NCI-H524 treated with DMSO at 0.1 percent for 48 hours (cell line): Measurements from ENCODE around the gene PRKG1.

Source experiments
- DNase-seq: peaks from one replicate; lab custom pipeline; 2025; lab: John Stamatoyannopoulos, UW

Gene PRKG1

DNA sequence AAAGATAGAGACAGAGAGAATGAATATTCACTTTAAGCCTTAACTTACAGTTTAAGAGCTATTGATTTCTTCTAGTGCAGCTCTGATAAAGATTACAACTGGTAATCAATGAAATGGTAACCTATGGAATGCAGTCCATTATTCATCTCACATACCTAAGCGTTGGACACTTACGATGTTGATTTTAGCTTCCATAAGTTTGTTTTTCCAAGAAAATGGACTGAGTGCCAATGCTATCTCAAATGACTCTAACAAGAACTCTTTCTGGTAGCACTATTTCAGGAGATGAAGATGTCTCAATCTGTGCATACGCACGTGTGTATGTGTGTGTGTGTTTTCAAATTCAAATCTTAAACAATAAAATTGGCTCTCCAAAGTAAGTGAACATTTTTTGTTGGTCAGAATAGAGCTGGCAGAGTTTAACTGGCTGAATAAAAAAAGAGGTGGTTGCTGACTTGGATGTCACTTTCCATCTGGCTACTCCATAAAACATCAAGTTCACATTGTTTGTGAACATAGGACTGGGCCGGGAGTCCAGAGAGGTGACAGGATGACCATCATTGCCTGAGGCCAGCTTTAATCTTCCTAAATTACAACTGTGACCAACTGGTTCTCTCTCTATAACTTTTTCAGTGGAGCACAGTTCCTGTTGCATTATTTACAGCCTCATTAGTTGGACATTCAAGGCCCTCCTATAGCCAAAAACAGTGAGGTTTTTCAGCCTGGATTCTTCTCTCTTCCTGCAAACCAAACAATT is 732.0 kb downstream of the PRKG1 start:
- no peak for DNase-seq

DNA sequence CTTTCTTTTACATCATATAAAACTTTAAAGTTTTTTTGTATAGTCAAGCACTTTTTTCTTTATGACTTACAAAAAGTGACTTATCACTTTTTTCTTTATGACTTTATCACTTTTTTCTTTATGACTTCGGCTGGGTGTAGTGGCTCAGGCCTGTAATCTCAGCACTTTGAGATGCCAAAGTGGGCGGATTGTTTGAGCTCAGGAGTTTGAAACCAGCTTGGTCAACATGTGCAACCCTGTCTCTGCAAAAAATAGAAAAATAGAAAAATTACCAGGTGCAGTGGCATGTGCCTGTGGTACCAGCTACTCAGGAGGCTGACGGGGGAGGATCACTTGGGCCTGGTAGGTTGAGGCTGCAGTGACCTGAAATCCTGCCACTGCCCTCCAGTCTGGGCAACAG is 733.9 kb downstream of the PRKG1 start:
- DNase-seq = no peak

DNA sequence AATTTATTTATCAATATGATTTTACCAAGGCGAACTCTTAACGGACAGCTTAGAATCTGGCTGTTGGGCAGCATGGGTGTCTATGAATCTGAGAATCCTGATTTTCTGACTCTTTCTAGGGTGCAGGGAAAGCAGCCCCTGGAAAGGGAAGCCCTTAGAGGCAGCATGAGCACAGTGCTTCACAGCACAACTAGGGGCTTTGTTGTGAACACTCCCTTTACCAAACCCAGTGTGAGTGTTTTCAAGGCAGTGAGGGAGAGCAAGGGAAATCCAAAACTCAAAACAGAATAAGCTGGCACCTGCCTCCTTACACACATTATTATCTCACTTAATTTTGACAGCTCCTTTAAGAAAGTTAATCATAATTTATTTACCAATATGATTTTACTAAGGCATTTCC is 741.4 kb downstream of the PRKG1 start:
- no peak for DNase-seq

DNA sequence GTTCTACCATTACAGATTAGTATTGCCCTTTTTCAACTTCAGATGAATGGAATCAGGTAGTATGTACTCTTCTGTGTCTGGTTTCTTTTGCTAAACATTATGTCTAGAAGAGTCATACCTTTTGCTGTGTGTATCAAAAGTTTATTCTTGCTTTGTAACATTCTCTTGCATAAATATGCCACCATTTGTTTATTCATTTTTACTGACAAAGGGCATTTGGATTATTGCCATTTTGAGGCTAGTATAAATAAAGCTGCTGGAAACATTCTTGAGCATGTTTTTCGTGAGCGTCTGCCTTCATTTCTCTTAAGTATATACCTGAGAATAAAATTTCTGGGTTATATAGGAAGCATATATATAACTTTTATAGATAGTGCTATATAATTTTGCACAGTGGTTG is 746.8 kb downstream of the PRKG1 start:
- DNase-seq = no peak

DNA sequence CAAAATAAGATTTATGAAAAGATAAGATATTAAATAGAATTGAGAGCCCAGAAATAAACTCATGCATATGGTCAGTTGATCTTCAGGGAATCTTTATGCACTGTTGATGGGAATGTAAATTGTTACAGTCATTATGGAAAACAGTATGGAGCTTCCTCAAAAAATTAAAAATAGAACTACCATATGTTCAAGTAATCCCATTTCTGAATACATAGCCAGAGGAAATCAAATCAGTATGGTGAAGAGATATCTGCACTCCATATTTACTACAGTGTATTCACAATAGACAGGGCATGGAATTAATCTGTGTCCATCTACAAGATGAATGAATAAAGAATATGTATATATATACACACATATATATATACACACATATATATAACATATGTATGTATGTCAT is 747.5 kb downstream of the PRKG1 start:
- DNase-seq = no peak

DNA sequence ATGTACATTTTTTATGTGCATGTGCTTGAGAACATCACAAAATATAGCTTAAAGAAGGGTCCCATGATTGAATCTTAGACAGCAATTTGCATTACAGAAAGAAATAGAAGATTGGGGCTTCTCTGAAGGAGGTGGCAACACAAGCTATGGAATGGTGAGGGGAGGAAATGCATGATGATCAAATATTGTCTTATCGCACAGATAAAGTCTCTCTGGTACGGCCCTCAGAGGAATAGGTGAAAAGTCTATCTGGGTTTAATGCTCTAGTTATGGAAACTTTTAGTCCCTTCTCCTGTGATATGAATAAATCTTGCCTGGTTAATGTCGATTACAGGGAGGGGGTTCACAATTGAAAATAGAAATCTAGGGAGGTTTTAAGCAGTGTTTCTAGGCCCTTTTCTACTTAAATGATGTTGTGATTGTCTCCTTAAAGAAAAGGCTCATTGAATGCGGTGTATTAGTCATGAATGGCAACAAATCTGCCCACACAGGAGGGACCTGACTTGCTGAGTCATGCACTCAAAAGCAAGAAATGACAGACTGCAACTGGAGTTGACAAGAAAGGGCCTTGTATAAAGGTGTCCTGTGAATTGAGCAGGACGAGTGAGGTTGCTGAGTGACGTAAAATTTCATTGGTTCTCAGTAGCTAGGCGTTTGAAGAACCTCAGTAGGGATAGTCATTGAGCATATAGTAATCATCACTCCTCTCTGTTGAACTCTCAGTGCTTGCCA is 758.5 kb downstream of the PRKG1 start:
- DNase-seq = no peak

DNA sequence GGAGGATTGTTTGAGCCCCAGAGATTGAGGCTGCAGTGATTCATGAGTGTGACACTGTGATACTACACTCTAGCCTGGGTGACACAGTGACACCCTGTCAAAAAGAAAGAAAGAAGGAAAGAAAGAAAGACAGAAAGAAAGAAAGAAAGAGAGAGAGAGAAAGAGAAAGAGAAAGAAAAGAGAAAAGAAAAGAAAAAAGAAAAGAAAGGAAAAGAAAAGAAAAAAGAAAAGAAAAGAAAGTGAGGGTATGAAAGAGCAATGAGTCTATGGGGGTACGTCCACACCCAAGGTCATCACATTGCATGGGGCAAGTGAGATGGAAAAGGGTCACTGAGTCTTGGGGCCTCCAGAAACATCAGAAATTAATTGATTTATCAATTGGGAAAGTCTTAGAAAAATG is 760.3 kb downstream of the PRKG1 start:
- DNase-seq = no peak

DNA sequence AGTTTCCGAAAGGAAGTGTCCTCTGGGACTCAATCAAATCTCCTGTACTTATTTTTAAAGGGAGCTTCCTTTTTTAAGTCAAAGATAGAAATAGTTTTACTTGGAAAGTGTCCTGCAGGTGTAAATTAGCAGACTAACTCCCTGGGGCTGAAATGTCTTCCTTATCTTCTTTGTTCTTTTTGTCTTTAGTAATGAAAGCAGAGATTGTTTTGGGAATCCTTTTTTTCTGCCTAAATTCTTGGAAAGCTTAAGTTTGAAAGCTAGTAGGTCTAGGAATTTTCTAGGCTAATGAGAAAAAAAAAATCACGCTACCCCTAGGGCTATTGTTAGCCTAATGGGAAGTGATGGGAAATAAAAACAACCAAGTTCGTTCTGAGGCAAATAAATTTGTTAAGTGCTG is 764.2 kb downstream of the PRKG1 start:
- DNase-seq = no peak

DNA sequence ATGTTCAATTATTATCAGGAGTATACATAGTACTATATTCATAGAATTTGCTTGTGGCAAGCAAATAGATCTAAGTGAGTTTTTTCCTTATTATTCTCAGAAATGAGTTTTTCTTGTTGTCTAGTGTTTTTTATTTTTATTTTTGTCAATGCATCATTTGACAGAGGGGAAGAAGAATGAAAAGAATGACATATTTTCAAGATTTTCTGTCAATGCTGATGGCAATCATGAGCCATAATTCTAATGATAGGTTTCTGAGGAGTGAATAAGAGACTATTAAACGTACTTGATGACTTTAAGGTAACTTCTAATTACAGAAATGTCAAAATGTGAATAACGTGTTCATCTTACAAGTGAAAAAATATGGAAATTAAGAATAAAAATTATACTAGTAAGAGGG is 769.7 kb downstream of the PRKG1 start:
- DNase-seq = no peak

DNA sequence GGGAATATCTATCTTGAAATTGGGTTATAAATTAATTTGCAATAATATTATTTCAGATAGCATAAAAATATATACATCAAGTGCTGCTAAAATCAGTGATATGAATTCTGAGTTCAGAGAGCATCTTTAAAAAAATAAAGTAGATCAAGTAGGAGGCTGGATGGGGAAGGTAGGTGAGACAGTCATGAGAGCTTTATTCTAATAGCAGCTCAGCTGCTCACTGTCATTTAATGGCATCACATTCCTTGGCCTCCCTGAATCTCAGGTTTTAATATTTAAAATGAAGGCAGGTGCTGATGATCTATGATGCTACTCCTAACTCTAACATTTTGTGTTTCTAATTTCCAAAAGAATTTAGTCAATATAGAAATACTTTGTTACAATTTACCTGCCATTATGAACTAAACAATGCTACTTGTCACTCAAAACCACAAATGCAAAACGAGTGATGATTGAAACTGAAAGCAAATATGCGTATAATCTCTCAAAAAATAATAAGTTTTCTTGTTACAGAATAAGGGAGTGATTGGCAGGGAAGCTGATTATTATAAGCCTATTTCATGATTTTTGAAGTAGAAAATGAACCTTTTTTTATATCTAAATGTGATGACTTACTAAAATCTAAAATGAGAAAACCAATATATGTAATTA is 772.7 kb downstream of the PRKG1 start:
- DNase-seq = no peak

DNA sequence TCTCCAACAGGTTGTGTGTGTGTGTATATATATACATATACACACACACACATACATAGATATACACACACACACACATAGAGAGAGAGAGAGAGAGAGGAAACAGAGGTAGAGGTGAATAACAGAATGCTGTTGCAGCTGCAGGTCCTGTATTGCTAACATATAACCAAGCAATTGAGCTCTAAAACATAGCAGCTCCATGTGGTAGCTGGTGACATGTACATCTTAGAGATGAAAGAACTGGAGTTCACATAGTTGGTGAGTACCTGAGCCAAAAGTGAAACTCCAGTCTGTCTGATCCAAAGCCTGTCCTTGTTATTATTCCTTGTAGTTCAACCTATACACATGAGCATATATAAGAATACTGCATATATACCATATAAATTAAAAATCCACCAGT is 778.0 kb downstream of the PRKG1 start:
- DNase-seq = no peak

DNA sequence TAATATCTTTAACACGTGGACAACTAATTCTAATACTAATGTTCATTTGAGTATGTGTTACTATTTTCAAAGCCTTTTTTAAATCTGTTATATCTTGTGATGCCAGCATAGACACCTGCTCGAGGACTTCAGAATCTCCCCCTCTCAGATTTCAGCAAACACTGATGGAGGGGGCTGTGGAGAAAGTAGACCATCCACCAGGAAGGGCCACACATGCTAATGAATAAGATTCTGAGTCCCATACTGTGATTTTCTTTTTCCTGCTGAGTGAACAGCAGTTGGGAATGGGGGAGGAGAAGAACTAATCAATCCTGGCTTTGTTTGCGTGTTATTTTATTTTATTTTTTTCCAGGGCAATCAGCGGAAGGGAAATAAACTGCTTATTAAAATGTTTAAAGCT is 783.0 kb downstream of the PRKG1 start:
- no peak for DNase-seq

DNA sequence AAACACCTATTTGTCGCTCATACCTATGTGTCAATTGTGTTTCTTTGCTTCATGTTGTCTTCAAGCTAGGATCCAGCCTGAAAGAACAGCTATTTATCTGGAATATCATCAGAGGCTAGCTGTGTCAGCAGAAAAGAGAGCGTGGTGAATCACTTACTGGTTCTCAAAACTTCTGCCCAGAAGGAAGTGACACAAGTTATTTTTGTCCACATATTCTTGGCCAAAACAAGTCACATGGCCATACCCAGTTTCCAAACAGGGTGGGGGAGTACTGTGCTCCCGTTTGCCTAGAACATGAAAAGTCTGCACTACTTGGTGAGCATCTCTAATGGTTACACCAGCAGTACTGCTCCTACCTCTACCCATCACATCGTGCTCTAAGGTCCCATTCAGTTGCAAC is 786.0 kb downstream of the PRKG1 start:
- no peak for DNase-seq

DNA sequence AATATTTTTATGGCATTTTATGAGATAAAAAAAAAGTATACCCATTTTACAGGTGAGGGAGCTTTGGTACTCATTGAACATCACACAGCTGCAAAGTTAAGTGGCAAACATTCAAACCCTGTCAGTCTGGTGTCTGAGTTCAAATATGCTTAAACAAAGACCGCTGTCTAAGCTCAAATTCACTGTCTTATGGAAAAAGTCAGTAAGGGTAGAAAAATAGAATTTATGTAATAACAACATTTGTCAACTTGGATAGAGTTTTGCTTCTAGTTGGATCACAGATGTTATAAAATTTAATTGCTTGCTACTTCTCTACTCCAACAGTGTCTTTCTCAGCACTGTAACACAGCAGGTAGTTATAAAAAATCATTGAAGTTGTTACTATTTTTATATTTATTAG is 786.8 kb downstream of the PRKG1 start:
- DNase-seq = no peak

DNA sequence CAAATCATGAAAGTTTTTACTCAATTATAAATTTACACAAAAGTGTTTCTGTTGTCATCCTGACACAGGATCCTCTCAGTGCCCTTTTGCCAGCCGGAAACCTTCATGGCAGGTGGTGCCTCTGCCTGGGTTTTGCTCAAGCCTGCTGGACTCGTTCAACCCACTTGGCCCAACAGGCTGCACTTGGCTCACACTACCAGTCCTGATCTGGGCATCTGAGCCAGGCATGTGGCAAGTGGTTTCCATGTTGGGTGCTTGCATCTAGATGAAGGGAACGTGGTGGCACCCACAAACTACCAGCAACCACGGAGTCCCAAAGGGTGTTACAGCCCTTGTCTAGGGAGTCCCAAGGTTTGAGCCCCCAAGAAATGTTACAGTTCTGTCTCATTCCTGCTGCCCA is 787.4 kb downstream of the PRKG1 start:
- no peak for DNase-seq

DNA sequence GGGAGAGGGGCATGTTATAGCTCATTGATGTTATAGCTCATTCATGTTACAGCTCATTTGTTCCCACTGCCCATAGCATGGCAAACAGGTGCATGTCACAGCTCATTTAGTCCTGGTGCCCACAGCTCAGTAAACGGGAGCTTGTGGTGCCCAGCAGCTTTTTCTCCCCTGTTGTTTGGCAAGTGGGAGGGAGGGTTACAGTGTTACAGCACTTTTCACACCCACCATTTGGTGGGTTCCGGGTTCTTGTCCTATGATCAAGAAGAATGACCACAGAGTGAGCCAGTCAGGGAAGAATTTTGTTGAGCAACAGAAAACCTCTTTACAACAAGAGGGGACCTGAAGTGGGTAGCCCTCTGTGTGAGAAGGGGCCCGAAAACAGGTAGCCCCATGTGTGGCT is 787.9 kb downstream of the PRKG1 start:
- no peak for DNase-seq

DNA sequence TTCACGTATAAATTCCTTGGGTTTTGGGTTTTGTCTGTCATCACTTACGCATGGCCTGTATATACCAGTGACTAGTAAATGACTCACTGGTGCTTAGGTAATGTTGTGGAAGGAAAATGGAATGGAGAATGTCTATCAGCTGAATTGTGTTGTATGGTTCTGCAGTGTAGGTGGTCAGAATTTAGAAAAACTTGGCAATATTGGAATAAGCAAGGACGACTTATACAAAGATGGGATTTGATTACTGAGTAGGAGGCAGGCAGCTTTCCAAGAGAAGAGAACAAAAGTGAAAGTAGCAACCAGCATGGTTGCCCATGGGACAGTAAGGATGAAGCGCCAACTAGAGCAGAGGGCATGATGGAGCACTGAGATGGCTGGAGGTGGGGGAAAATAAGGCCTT is 793.7 kb downstream of the PRKG1 start:
- DNase-seq = no peak

DNA sequence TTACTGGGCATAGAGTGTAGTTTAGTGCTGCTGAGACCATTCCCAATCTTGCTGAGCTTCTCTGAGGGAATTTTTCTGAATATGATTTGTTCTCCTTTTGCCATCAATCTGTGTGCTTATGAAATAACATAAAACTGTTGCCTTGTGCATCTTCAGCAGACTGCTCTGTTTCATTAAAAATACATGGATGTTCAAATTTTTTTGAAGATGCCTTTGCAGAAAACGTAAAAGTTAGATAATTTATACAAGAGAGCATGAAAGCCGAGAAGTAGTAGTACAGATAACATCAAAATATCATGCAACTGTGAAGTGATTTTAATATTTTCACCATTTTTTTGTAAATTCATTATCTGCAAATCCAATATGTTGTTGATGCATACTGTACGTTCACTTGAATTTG is 799.8 kb downstream of the PRKG1 start:
- no peak for DNase-seq

DNA sequence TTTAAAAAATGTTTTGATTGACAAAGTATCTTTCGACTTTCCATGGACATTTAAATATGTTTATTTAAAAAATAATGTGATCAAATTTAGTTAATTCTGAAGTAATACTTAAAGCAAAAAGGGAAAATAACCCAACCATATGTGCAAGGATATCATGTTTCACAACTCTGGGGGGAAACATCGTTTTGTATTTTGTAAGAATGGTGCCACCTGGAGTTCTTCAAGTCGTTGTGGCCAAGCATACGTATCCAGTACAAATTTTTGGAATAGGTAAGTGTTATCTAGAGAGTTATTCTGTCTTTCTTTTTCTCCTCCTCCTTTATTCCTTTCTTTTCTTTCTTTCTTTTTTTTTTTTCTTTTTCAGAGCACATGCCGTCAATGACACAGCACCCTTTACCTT is 801.3 kb downstream of the PRKG1 start:
- peak; percentile 22 for DNase-seq

DNA sequence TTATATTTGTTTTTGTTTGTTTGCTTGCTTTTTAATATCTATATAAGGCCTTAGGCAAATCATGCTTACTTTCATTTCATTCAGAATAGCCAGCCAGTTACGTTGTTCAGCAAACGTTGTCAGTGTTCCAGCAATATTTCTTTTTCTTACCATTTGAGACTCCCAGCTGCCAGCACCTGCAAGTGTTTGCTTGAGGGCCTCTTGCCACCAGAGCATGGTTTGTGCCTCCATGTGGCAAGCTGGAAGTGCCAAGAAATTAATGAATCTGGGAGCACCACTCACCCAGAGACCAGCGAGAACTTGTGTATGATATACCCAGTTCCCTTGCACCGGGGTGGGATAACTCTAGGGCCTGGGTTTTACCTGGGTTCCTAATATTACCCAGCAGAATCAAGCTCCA is 802.2 kb downstream of the PRKG1 start:
- DNase-seq = no peak

DNA sequence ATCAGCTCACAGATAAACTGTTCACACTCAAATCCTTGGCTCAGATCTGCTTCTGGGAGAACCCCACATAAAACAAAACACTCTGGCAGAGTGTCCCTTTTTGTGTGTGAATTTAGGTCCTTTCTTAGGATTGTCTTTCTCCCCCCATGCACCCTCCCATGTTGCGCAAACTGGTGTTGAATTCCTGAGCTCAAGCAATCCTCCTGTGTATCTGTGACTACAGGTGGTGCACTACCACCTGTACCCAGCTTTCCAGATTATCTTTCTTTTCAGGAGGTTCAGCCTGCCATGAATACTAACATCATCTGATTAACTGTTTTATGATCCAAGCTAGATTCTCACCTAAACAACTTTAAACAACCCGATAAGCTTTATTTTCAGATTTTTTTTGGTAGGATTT is 802.7 kb downstream of the PRKG1 start:
- no peak for DNase-seq

DNA sequence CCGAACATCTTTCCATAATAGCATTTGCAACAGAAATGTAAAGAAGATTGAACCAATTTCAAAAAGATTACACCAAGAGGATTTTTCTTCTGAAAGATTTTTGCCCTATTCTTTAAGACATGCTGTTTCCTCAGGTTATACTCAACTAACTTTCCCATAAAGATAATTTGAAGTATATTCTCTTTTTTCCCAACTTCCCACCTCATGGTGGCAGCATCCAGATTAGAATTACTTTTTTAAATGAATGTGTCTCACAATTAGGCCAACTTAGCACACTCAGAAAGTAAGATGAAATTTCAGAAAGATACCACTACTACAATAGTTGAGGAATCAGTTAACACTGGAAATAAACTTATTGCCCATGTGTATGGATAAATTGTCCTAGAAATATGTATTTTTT is 803.3 kb downstream of the PRKG1 start:
- DNase-seq = no peak

DNA sequence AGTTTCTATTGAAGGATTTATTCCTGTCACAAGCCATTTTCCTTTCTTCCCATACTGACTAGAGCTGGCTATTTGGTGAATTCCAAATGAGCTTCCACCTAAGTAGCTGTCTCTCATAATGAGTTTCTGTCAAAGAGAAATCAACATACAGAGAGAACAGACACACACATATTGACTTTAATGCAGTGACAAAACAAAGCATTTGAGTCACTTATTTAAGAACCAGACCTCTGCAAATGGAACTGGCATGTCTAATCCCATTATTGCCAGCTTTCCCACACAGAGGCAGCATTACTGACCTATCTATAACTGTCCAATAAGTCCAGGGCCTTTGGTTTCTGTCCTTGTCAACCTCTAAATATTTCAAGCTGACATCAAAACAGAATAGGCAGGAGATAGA is 804.4 kb downstream of the PRKG1 start:
- no peak for DNase-seq
